T47D (cell line): ENCODE results near the gene PLAGL1.

Experiments
- DNase-seq, 2 experiments: peaks; one replicate each; pipeline versions ENCODE4 v3.0.0 to v3.0.0-alpha.2; 2011 to 2012; ENCODE audit warnings: low read depth in 1 of 2, low spot score in 1 of 2
- JUND ChIP-seq: IDR thresholded peaks from 2 replicates; pipeline ENCODE4 v1.6.1; 2012; ENCODE audit warnings: low read depth
- in situ Hi-C: cut with HindIII; loops from 2 replicates; pipeline ENCODE4 v1.10.0; 2016; ENCODE audit warnings: low sequenced_read_pairs, low pct_unique_long_range_greater_than_20kb

PLAGL1 gene

DNA sequence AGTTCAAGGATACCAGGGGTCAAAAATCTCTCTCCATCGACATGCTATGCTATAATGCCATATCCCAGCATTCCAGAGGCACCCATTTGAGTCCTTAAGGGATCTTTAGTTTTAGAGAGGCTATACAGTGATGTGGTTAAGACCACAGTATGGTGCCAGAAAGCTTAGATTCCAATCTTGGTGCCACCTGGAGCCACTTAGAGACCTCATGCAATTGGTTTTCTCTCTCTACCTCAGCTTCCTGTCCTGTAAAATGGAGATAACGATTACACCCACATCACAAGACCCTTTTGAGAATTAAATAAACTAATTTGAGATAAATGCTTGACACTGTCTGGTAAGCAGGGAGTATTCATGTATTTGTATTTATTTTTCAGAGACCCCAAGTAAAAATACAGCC is 39.0 kb downstream of the PLAGL1 start:
- DNase-seq = no peak
- no peak for TF ChIP-seq JUND
- in situ Hi-C loops = no loop called here

DNA sequence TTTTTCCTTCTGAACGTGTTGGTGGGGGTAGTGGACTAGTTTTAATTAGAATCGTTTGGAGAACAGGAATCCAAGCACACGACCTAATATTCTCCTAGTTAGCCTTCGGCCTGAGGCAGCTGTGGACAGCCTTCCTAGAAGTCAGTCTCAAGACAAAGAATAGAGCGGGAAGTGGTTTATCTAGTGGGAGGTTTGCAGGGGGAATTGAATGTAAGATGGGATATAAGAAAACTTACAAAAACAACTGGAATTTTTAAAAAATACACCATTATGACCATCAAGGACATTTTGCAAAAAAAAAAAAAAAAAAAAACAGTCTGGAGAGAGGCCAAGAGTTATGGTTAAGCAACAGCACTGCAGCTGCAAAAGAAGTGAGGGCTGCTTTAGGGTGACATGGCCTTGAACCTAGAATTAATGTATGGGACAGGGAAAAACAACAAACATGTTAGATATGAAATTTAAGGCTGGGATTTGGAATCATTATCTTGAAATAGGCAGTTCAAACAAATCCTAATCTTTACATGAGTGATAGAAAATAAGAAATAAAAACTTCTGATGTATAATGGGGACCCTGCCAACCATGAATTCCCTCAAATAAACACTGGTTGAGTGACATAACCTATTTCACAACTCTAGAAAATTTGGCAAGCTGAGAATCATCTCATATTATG is 40.2 kb downstream of the PLAGL1 start:
- DNase-seq = no peak
- in situ Hi-C loops = no loop called here
- TF ChIP-seq JUND = no peak

DNA sequence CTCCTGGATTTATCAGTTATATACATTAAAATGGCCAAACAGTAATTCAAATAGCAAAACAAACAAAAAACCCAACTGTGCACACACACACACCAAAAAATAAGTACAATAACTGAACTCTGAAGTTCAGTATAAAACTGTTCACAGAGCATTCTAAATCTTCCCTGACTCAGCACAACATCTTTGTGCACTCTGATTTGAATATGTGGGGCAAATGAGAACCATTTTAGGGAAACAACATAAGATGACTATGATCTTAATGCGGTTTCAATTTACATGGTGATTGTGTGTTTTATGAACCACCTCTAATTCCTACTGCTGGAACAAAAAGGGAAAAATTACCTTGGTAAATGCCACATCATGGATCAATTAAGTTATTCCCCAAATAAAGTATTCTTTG is 41.7 kb downstream of the PLAGL1 start:
- DNase-seq = no peak
- no peak for TF ChIP-seq JUND
- in situ Hi-C loops = no loop called here

DNA sequence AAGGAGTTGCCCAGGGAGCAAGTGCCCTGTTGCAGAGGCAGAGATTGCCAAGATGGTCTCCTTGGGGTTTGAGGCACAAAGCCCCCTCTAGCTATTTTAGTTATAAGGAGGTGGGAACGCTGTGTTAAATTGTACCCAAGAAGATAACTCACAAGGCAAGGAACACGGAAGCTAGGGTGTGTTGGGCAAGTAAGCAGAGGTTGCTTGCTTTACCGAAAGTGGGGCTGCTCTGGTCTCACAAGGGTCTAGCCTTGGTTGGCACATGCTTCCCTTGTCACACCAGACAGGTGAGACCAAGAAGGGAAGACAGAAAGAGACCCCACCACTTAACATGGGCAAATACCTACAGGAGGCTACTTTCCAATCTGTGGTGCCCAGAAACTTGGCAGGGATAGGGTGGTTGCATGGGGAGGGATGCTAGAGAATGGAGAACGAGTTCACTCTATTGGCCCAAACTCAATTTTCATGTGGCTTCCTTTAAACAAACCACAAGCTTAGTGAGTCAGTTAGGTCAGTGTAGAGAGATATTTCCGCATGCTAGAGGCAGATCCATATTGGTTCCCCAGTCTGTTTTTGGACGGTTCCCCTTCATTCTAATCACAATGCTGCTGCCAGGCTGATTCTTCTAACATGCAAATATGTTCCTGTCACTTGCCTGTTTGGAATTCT is 42.4 kb downstream of the PLAGL1 start:
- no peak for DNase-seq
- in situ Hi-C loops = no loop called here
- no peak for TF ChIP-seq JUND

DNA sequence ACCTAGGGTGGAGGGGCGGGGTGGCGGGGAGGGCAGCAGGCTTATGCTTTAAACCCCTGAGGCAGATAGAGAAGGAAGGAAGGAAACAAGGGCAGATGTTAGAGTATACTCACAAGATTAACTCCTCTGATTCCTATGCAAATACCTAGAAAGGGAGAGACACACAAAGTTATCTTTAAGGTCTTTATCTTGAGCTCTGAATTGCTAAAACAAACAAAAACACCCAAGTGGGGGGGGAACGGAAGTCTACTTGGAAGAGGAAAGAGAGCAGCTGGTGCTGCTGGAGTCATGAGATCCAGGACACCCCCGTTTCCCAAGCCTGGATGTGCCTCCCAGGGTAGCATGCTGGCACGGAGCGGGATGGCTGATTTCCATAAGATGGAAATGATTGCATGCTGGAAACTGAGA is 43.4 kb downstream of the PLAGL1 start:
- no peak for DNase-seq
- in situ Hi-C loops = no loop called here
- no peak for TF ChIP-seq JUND

DNA sequence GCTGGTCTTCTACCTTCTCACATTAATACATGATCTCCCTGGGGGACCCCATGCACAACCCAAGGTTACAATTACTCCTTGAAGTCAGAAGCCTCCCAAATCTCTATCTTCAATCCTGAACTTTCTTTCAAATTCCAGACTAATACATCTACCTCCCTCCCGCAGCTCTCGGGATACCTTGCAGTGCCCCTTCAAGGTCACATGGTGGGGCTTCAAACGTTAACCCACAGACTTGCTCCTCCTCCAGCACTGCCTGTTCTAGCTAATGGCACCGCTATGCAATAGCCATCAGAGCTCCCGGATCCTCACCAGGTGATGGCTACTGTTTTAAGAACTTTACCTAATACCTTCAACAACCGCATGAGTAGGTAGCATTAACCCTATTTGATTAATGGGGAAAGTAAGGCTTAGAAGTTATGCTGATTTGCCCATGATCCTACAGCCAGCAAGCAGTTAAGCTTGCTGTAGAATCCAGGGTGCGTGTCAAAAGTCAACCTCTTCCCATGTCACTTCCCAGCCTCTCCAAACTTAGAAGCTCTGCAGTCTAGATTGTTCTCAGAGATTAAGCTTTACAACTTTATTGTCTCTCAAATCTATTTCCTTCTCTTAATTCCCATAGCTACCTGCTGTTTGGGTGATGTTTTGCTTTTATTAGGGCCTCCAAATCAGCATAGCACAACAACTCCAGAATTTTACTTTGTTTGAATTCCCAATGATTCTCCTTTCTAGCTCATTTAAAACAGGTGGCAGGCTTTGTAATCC is 44.7 kb downstream of the PLAGL1 start:
- no peak for TF ChIP-seq JUND
- DNase-seq = peak in 1 of 2 experiments; percentile 54
- in situ Hi-C loops = no loop called here

DNA sequence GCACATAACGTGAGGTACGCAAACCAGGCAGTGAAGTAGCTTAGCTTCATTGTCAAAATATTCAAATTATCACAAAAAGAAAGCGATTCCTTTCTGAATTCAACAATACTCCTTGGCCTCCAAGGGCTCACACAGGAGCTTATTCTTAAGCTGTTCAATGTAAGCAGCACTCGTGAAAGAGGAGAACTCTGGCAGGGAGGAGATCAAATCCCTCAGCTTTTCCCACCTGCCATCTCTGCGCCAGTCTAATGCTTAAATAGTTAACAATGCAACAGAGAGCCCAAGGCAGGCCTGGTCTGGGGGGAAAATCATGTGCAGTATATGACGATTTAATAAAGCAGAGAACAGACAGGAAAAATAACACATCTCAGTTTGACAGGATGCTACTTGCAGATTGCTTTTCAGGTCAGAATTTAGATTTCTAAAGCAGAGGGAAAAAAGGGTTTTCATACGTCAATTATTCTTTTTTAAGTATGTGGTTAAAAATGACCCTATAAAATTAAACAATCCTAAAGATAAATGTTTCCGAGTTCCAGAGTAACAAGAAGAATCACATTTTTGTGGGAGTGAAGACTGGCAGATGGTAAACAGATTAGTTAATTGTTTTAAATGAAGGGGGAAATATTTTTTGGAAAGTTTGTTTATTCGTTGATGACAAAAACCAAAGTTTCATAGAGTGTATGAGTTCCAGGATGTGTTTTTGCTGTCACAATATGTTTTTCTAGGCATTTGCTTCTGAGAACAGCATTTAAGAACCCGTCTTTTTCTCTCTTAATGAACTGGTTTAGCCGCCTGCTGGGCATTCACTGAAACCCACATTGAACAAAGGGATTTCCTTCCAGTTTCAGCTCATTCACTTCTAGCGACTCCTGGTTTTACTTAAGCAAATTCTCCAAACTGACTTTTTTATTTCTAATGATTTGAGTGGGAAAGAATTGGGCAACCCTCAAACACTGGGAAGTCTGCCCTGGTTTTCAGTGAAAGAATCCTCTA is 45.9 kb downstream of the PLAGL1 start:
- no peak for TF ChIP-seq JUND
- in situ Hi-C loops = no loop called here
- peak; percentile 10 to 72 for DNase-seq

DNA sequence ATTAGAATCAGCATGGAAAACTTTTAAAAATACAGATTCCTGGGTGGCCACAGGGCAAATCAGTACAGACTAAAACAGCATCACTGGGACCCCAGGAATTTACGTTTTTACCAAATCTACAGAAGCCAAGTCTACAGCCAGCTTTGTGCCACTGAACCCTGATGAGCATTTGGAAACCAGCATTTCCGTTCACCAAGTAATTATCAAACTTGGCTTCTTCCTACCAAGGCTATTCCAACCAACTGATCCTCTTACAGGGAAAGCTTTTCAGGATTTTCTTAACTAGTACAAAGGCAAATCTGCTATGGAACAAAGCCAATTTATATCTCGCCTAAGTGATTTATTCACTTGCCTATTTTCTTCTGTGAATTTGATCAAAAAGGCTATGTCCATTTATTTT is 47.0 kb downstream of the PLAGL1 start:
- in situ Hi-C loops = no loop called here
- no peak for DNase-seq
- TF ChIP-seq JUND = no peak

DNA sequence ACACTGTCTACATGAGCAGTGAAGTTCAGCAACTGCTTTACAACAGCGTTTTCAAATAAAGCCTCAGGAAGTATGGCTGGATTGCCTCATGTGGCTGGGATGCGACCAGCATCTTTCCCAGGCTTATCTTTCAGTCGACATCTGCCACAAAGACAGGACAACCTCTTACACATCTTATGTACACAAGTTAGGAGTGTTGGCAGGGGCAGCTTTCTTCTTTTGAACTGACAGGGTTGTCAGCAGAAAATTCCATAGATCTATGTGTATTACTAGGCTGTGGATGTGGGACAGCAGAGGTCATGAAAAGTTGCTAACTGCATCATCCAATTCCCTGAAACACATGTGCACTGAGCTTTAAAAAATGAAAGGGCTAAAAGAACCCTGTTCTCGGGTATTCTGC is 48.1 kb downstream of the PLAGL1 start:
- in situ Hi-C loops = no loop called here
- TF ChIP-seq JUND = no peak
- DNase-seq = peak in 1 of 2 experiments; percentile 14

DNA sequence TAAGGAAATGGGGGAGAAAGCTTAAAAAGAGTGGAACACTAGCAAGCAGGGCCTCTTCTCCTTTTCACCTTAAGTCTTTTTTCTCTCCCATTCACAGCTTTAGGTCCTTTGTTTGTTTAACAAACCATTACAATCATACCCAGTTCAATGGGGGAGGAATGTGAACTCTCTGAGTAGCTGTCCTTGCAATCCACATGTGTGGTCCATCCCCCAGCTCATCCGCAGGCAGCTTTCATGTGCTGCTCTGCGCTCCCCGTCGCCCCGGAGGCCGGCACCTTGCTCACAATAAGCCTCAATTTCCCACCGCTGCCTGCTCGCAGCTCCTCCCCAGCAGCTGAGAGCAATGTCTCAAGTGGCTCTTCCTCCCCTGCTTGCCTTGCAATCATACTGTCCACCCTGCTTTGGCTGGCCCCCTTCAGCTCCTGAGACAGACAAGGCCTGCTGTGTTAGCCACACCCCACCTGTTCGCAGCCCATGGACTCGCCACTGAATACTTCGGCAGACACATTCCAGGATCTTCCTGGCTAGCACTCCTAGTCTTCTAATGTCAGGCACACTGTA is 49.1 kb downstream of the PLAGL1 start:
- TF ChIP-seq JUND = no peak
- in situ Hi-C loops = no loop called here
- no peak for DNase-seq

DNA sequence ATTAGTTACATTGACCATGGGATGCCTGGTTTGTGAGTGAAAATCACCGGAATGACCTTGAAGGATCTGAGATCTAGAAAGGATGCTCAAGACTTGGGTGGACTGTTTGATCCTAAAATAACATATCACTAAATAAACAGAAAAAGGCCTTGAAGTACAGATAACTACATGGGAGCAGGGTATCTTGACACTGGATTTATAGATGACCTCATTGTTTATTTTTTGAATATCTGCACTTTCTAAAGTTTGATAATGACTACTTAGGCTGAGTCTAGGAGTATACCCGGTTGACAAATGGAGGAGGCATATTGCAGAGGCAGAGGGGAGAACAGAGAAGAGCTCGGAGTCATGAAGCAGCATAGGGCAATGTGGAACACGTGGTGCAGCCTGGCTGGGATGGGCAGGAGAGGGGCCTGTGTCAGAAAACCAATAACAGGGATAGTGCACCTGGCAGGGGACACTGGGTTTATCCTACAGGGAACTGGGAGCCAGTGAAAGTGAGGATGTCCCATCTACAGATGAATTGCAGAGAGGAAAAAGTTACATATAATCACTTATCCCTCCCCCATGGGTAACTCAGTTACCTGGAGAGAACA is 50.3 kb downstream of the PLAGL1 start:
- in situ Hi-C loops = no loop called here
- TF ChIP-seq JUND = no peak

More for the DNA sequence above, 50.3 kb downstream of the PLAGL1 start:
- no peak for DNase-seq
